ENCODE measurements around the gene HDHD2. TPM values are rescaled to one million over a fixed set of nuclear protein-coding genes. Genes with fewer than 3 reads are reported as not detected.

Gene HDHD2
- total and polyA plus RNA-seq, 2 of the 13 experiments (the other 11 are each of a cell fraction or from before 2014, with no cell fraction given), result 10.2 to 34.7 TPM

DNA sequence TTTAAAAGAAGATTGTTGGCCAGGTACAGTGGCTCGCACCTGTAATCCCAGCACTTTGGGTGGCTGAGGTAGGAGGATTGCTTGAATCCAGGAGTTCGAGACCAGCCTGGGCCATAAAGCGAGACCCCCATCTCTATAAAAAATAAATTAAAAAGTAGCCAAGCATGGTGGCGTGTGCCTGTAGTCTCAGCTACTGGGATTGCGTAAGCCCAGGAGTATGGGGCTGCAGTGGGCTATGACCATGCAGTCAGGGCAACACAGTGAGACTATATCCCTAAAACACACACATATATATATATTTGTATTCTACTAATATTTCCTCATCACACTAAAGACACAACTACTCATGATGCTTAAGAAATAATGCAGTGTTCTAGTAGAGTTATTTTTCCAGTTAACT lies 7.1 kb downstream of the HDHD2 start:
- POLR2A ChIA-PET, result no interaction called here
- CTCF ChIA-PET (ENCODE audit: low intra/inter-chr PET ratio, low total read pairs), result no interaction called here
- no peak overlapping the region for H3K4me2 ChIP-seq (ENCODE audit: low read depth, low read length)
- in situ Hi-C loops (cut with HindIII; ENCODE audit: extremely low pct_ligation_motif_present, low pct_unique_long_range_greater_than_20kb), result no loop called here
- no peak overlapping the region for H3K4me3 ChIP-seq (replicated peaks in 1 of 3; ENCODE audit: insufficient read depth in 1 of 3, low read depth in 2 of 3, low read length in 3 of 3)
- peaks cover 2 to 3% of the 10 kb centered on the region in 2 experiments; a peak in 1 of 5 replicates for H3K36me3 ChIP-seq (replicated peaks in 1 of 2; ENCODE audit: control insufficient read depth in 1 of 2, insufficient read depth in 2 of 2, low read length in 2 of 2)
- TF ChIP-seq ZSCAN31 (CRISPR knock-in tag; IDR thresholded peaks at IDR 0.05; ENCODE audit: low read depth) (no peak), CEBPG (CRISPR knock-in tag; IDR thresholded peaks at IDR 0.05) (peak; percentile 60), AHR (CRISPR knock-in tag; IDR thresholded peaks at IDR 0.05) (no peak), ZNF281 (CRISPR knock-in tag; IDR thresholded peaks at IDR 0.05; ENCODE audit: borderline replicate concordance) (no peak), CEBPB (IDR thresholded peaks at IDR 0.05; ENCODE audit: borderline replicate concordance, low read depth, low read length) (peak; percentile 46; the same call in 1 of the 2 replicates)
- FAIRE-seq (no peak), DNase-seq (ENCODE audit: low spot score) (no peak), ATAC-seq (no peak)
- no peak overlapping the region for H3K9ac ChIP-seq (ENCODE audit: insufficient read depth, low read depth, low read length)
- H3K27ac ChIP-seq (ENCODE audit: extremely low read length, insufficient read depth, low read length), result no peak overlapping the region
- 95% methylated on average over 5 of the region's 5 CpGs for WGBS (ENCODE audit: low lambda C conversion rate)
- peaks cover 27% of the 10 kb centered on the region for H3K4me1 ChIP-seq (ENCODE audit: insufficient read depth, low read length)
- no TSS peak for BruUV-seq (replicated peaks)
- H3K79me2 ChIP-seq (ENCODE audit: insufficient read depth, low read length), result peaks cover 53% of the 10 kb centered on the region
- H2AFZ ChIP-seq (ENCODE audit: low read length), result no peak overlapping the region
- H3K9me3 ChIP-seq (ENCODE audit: low read length), result no peaks in the 10 kb centered on the region
- no peaks in the 10 kb centered on the region; the same call in 1 of the 2 replicates for H4K20me1 ChIP-seq (ENCODE audit: insufficient read depth, low read length)
- H3K27me3 ChIP-seq (ENCODE audit: control insufficient read depth in 1 of 2, insufficient read depth in 2 of 2, low read length in 2 of 2), result no peaks in the 10 kb centered on the region
- intact Hi-C loops (cut with micrococcal nuclease; ENCODE audit: unreplicated experiment), result no loop called here

DNA sequence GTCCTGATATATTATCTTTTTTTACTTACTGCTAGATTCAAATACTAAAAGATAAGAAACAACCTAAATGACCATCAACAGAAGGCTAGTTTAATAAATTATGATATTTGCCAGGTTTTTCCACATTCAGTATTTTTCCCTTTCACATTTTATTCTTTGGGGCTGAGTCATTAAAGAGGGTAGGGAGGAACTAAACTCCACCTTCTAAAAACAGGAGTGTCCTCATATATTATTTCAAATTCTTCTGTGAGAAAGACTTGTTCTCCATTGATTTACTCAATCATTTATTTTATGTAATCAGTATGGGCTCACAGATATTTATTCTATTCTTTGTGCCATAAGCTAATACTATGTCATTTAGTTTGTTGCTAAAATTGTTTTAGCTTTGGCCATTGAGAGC lies 9.0 kb downstream of the HDHD2 start:
- ChIA-PET CTCF (ENCODE audit: low intra/inter-chr PET ratio, low total read pairs) (no interaction called here), POLR2A (interaction anchor here (1.5 to 2.3 kb wide), 2 partner anchors 8 to 9 kb away, joined by 3 to 5 read pairs; partner anchors contain the start of gene HDHD2)
- H3K27ac ChIP-seq (ENCODE audit: extremely low read length, insufficient read depth, low read length), result no peak overlapping the region
- no peak overlapping the region for H3K4me2 ChIP-seq (ENCODE audit: low read depth, low read length)
- ATAC-seq (no peak), FAIRE-seq (no peak), DNase-seq (ENCODE audit: low spot score) (no peak)
- H3K36me3 ChIP-seq (replicated peaks in 1 of 2; ENCODE audit: control insufficient read depth in 1 of 2, insufficient read depth in 2 of 2, low read length in 2 of 2), result peaks cover 2 to 3% of the 10 kb centered on the region in 2 experiments; a peak in 1 of 5 replicates
- TF ChIP-seq ZNF142 (CRISPR knock-in tag; IDR thresholded peaks at IDR 0.05) (no peak), NFKBIZ (CRISPR knock-in tag; IDR thresholded peaks at IDR 0.05) (no peak)
- no peak overlapping the region for H3K4me3 ChIP-seq (replicated peaks in 1 of 3; ENCODE audit: insufficient read depth in 1 of 3, low read depth in 2 of 3, low read length in 3 of 3)
- no peak overlapping the region for H2AFZ ChIP-seq (ENCODE audit: low read length)
- peaks cover 35% of the 10 kb centered on the region for H3K79me2 ChIP-seq (ENCODE audit: insufficient read depth, low read length)
- H3K4me1 ChIP-seq (ENCODE audit: insufficient read depth, low read length), result peaks cover 16% of the 10 kb centered on the region
- no peaks in the 10 kb centered on the region for H3K27me3 ChIP-seq (ENCODE audit: control insufficient read depth in 1 of 2, insufficient read depth in 2 of 2, low read length in 2 of 2)
- no peak overlapping the region for H3K9ac ChIP-seq (ENCODE audit: insufficient read depth, low read depth, low read length)
- no TSS peak for BruUV-seq (replicated peaks)
- in situ Hi-C loops (cut with HindIII; ENCODE audit: extremely low pct_ligation_motif_present, low pct_unique_long_range_greater_than_20kb) (no loop called here), intact Hi-C loops (cut with micrococcal nuclease; ENCODE audit: unreplicated experiment) (no loop called here)
- H3K9me3 ChIP-seq (ENCODE audit: low read length), result no peaks in the 10 kb centered on the region
- H4K20me1 ChIP-seq (ENCODE audit: insufficient read depth, low read length), result no peaks in the 10 kb centered on the region; the same call in 1 of the 2 replicates
